GM21723 (cell line): ENCODE results near the gene CCDC194.

Source experiments
- ATAC-seq: cut with Tn5 transposase; IDR thresholded peaks from one replicate; pipeline ENCODE4 v1.9.1; 2021; ENCODE audit warnings: mild to moderate bottlenecking, moderate library complexity; ENCODE audit not compliant: unreplicated experiment

Gene CCDC194

GRCh38 chr19:17406046-17406886 is 12.3 kb upstream of the CCDC194 start:
- no peak for ATAC-seq

- peak; percentile 82 for ATAC-seq
Observed at GRCh38 chr19:17405250-17406045, 11.5 kb upstream of the CCDC194 start, which contains the start of gene BST2. BST2 (minus strand) TSS chr19:17405630; CDS start chr19:17405575, 55 bp downstream.

- no peak for ATAC-seq
Observed at GRCh38 chr19:17404621-17405249, 10.7 kb upstream of the CCDC194 start.

- no peak for ATAC-seq
Observed at GRCh38 chr19:17404015-17404414, 10.0 kb upstream of the CCDC194 start.

- ATAC-seq, result no peak
Observed at GRCh38 chr19:17402982-17403855, 9.2 kb upstream of the CCDC194 start.

GRCh38 chr19:17401628-17402027 is 7.6 kb upstream of the CCDC194 start:
- no peak for ATAC-seq

GRCh38 chr19:17398902-17399527 is 5.0 kb upstream of the CCDC194 start:
- ATAC-seq, result no peak

- no peak for ATAC-seq
Observed at GRCh38 chr19:17394891-17395415, 957 bp upstream of the CCDC194 start.

GRCh38 chr19:17393002-17393401 is 994 bp downstream of the CCDC194 start:
- ATAC-seq, result no peak

- no peak for ATAC-seq
Observed at GRCh38 chr19:17391371-17392151, 2.4 kb downstream of the CCDC194 start.

- peak; percentile 89 for ATAC-seq
Observed at GRCh38 chr19:17390665-17391370, 3.2 kb downstream of the CCDC194 start.

- no peak for ATAC-seq
Observed at GRCh38 chr19:17389957-17390664, 3.9 kb downstream of the CCDC194 start.

- ATAC-seq, result no peak
Observed at GRCh38 chr19:17389288-17389687, 4.7 kb downstream of the CCDC194 start.

GRCh38 chr19:17385878-17386611 is 8.0 kb downstream of the CCDC194 start:
- no peak for ATAC-seq

GRCh38 chr19:17380426-17381138 is 13.4 kb downstream of the CCDC194 start:
- no peak for ATAC-seq

- no peak for ATAC-seq
Observed at GRCh38 chr19:17379221-17379631, 14.8 kb downstream of the CCDC194 start.
